AG04450 (cell line): ENCODE measurements around the gene GARIN5A. TPM values are rescaled to one million over a fixed set of nuclear protein-coding genes. Genes with fewer than 3 reads are reported as not detected.

ENCODE experiments used
- CTCF ChIA-PET: fragments of 300-600, 350-600 bp; formaldehyde crosslinking; extraction: SDS; loops from one replicate; lab custom pipeline; 2022; ENCODE audit warnings: antibody characterized with exemption, inconsistent platforms; lab: Charles Lee
- POLR2A ChIA-PET: fragments of 350-600 bp; formaldehyde crosslinking; extraction: SDS; loops from one replicate; lab custom pipeline; 2021; ENCODE audit warnings: antibody characterized with exemption, inconsistent platforms; lab: Yijun Ruan, JAX
- DNase-seq: peaks from one replicate; pipeline ENCODE4 v3.0.0-alpha.2; 2011; ENCODE audit warnings: low read depth, low spot score
- H3K27ac ChIP-seq: one replicate; pipeline ENCODE4 v1.5.1; 2012; ENCODE audit warnings: low read depth, low read length, control low read depth
- H3K27me3 ChIP-seq: one replicate; pipeline ENCODE4 v1.6.0; 2012; ENCODE audit warnings: low read length; ENCODE audit not compliant: control insufficient read depth, insufficient read depth
- H3K4me3 ChIP-seq: 2 replicates; pipeline ENCODE4 v1.5.1; 2011; ENCODE audit warnings: mild to moderate bottlenecking, low read depth, low read length, control low read depth
- H3K9me3 ChIP-seq: 2 replicates; pipeline ENCODE4 v1.5.1; 2012; ENCODE audit warnings: low read length; ENCODE audit not compliant: control insufficient read depth, insufficient read depth
- polyA plus RNA-seq: library from polyadenylated mRNA; depleted of rRNA; stranded (reverse); fragments of >200 nt; gene quantifications from 2 replicates; pipeline ENCODE4 v1.2.3, GENCODE V29; 2011
- TF ChIP-seq, protein P1 (sequence below): IDR thresholded peaks from 2 replicates; pipeline ENCODE4 v1.5.1; 2011; ENCODE audit warnings: low read depth, low read length, control low read depth, inconsistent platforms

GARIN5A gene
- polyA plus RNA-seq, 1 experiment: 0.32 TPM

GRCh38 chr19:50458396-50459066 lies 18.1 kb downstream of the GARIN5A start:
- CTCF ChIA-PET: interaction anchor here (0.5 kb wide), 1 partner anchor 101 kb away, joined by 3 read pairs; no protein-coding TSS in a partner anchor
- Histone ChIP-seq H3K9me3 (no peaks in the 10 kb centered on the region; the same call in 1 of the 2 replicates), H3K4me3 (peak overlapping the region; percentile 20; the same call in 1 of the 2 replicates), H3K27me3 (peaks cover 11% of the 10 kb centered on the region), H3K27ac (no peak overlapping the region)
- DNase-seq: no peak
- TF ChIP-seq, protein P1, sequence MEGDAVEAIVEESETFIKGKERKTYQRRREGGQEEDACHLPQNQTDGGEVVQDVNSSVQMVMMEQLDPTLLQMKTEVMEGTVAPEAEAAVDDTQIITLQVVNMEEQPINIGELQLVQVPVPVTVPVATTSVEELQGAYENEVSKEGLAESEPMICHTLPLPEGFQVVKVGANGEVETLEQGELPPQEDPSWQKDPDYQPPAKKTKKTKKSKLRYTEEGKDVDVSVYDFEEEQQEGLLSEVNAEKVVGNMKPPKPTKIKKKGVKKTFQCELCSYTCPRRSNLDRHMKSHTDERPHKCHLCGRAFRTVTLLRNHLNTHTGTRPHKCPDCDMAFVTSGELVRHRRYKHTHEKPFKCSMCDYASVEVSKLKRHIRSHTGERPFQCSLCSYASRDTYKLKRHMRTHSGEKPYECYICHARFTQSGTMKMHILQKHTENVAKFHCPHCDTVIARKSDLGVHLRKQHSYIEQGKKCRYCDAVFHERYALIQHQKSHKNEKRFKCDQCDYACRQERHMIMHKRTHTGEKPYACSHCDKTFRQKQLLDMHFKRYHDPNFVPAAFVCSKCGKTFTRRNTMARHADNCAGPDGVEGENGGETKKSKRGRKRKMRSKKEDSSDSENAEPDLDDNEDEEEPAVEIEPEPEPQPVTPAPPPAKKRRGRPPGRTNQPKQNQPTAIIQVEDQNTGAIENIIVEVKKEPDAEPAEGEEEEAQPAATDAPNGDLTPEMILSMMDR: no peak
- POLR2A ChIA-PET: no interaction called here

GRCh38 chr19:50457300-50457699 lies 19.3 kb downstream of the GARIN5A start:
- DNase-seq: no peak
- POLR2A ChIA-PET: no interaction called here
- TF ChIP-seq, protein P1: no peak
- no peak overlapping the region for H3K4me3 ChIP-seq
- CTCF ChIA-PET: interaction anchor here (0.7 kb wide), 1 partner anchor 48 kb away, joined by 3 read pairs; no protein-coding TSS in a partner anchor
- H3K9me3 ChIP-seq: no peaks in the 10 kb centered on the region; the same call in 1 of the 2 replicates
- H3K27ac ChIP-seq: no peak overlapping the region
- H3K27me3 ChIP-seq: peaks cover 11% of the 10 kb centered on the region

DNA sequence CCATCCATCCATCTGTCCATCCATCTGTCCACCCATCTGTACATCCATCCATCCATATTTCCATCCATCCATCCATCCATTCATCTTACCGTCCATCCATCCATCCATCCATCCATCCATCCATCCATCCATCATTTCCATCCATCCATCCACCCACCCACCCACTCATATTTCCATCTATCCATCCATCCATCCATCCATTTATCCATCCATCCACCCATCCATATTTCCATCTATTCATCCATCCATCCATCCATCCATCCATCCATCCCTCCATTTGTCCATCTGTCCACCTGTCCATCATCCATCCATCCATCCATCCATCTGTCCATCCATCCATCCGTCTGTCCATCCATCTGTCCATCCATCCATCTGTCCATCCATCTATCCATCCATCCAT lies 20.7 kb downstream of the GARIN5A start:
- Histone ChIP-seq H3K27ac (no peak overlapping the region), H3K27me3 (peaks cover 11% of the 10 kb centered on the region), H3K4me3 (no peak overlapping the region), H3K9me3 (no peaks in the 10 kb centered on the region; the same call in 1 of the 2 replicates)
- DNase-seq: no peak
- TF ChIP-seq, protein P1: no peak
- ChIA-PET POLR2A (no interaction called here), CTCF (interaction anchor here (0.7 kb wide), 1 partner anchor 23 kb away, joined by 5 read pairs; no protein-coding TSS in a partner anchor)

GRCh38 chr19:50453243-50453642 lies 23.4 kb downstream of the GARIN5A start:
- H3K27me3 ChIP-seq: peaks cover 7% of the 10 kb centered on the region
- no peak overlapping the region for H3K27ac ChIP-seq
- no peaks in the 10 kb centered on the region; the same call in 1 of the 2 replicates for H3K9me3 ChIP-seq
- no peak for DNase-seq
- CTCF ChIA-PET: interaction anchor here (1.8 kb wide), 1 partner anchor 9 kb away, joined by 4 read pairs; no protein-coding TSS in a partner anchor
- no peak overlapping the region for H3K4me3 ChIP-seq
- TF ChIP-seq, protein P1: no peak
- POLR2A ChIA-PET: no interaction called here

GRCh38 chr19:50451223-50451534 lies 25.5 kb downstream of the GARIN5A start:
- Histone ChIP-seq H3K27ac (no peak overlapping the region), H3K27me3 (peaks cover 5% of the 10 kb centered on the region), H3K9me3 (no peaks in the 10 kb centered on the region; the same call in 1 of the 2 replicates), H3K4me3 (no peak overlapping the region)
- TF ChIP-seq, protein P1: no peak
- no peak for DNase-seq
- CTCF ChIA-PET: interaction anchor here (1.7 kb wide), 1 partner anchor 11 kb away, joined by 6 read pairs; no protein-coding TSS in a partner anchor
- POLR2A ChIA-PET: no interaction called here
